GM12878 (cell line): ENCODE measurements around the gene INO80B. TPM values are rescaled to one million over a fixed set of nuclear protein-coding genes. Genes with fewer than 3 reads are reported as not detected.
"Not testable (repeated sequence)": the region's sequence is repeated elsewhere in the genome, so short reads cannot be mapped to it uniquely, and the experiment has no call there.

Experiments used
- ATAC-seq: fragments of 200-7000 bp; cut with Tn5 transposase; 3 replicates; pipeline ENCODE4 v1.9.1; 2020; ENCODE audit warnings: mild to moderate bottlenecking, moderate library complexity
- BruUV-seq: library from RNA; stranded (reverse); fragments of 400-500 nt; replicated peaks from 2 replicates; lab custom pipeline; 2021; lab: Mats Ljungman, UMichigan
- CTCF ChIA-PET: fragments of 300-600 bp; sonication (Branson Sonifier 250); formaldehyde crosslinking; extraction: SDS; loops from one replicate; lab custom pipeline; 2021; ENCODE audit warnings: inconsistent platforms; lab: Yijun Ruan, JAX
- POLR2A ChIA-PET: fragments of 350-600 bp; formaldehyde crosslinking; extraction: SDS; loops from one replicate; lab custom pipeline; 2021; ENCODE audit warnings: inconsistent platforms; lab: Charles Lee
- RAD21 ChIA-PET: fragments of 300-600 bp; sonication (Branson Sonifier 250); formaldehyde crosslinking; loops from one replicate; lab custom pipeline; 2023; ENCODE audit warnings: antibody characterized with exemption; ENCODE audit not compliant: unreplicated experiment; lab: Charles Lee
- SMC1A ChIA-PET: fragments of 300-600 bp; sonication (Branson Sonifier 250); formaldehyde crosslinking; loops from one replicate; lab custom pipeline; 2023; ENCODE audit not compliant: unreplicated experiment, uncharacterized antibody; lab: Charles Lee
- DNase-seq: peaks from one replicate; pipeline ENCODE4 v3.0.0-alpha.2; 2011; ENCODE audit warnings: low read depth, low spot score
- FAIRE-seq: peaks from 3 replicates; lab custom pipeline; 2011; peaks lifted over from hg19 to GRCh38; lab: Jason Lieb, UNC
- H2AFZ ChIP-seq: 2 replicates; pipeline ENCODE4 v1.6.0; 2011; ENCODE audit warnings: low read depth, low read length, control low read depth; ENCODE audit not compliant: control insufficient read depth
- H3K27ac ChIP-seq: 2 replicates; pipeline ENCODE4 v1.5.1; 2011; ENCODE audit warnings: control low read depth; ENCODE audit not compliant: control insufficient read depth, insufficient read depth
- H3K27me3 ChIP-seq, 2 experiments: replicated peaks in 1 of 2; 2 replicates each; pipeline versions ENCODE4 v1.6.0 to v1.6.1; 2011; ENCODE audit warnings: low read length in 1 of 2; ENCODE audit not compliant: control insufficient read depth in 2 of 2, insufficient read depth in 2 of 2
- H3K36me3 ChIP-seq, 2 experiments: 2 replicates each; pipeline ENCODE4 v1.5.1; 2011; ENCODE audit warnings: low read length in 1 of 2; ENCODE audit not compliant: control insufficient read depth in 2 of 2, insufficient read depth in 2 of 2
- H3K4me1 ChIP-seq: 2 replicates; pipeline ENCODE4 v1.6.1; 2011; ENCODE audit warnings: mild to moderate bottlenecking, low read length, moderate library complexity, mixed read lengths; ENCODE audit not compliant: control insufficient read depth, insufficient read depth
- H3K4me2 ChIP-seq: 2 replicates; pipeline ENCODE4 v1.6.0; 2011; ENCODE audit warnings: control low read depth; ENCODE audit not compliant: control insufficient read depth, insufficient read depth
- H3K4me3 ChIP-seq: fragments of 200-600 bp; sonication (generic); 2 replicates; pipeline ENCODE4 v1.5.1; 2016
- H3K79me2 ChIP-seq: 2 replicates; pipeline ENCODE4 v1.6.0; 2011; ENCODE audit warnings: low read length; ENCODE audit not compliant: control insufficient read depth, insufficient read depth
- H3K9ac ChIP-seq: 2 replicates; pipeline ENCODE4 v1.8.0; 2011; ENCODE audit warnings: low read length, control low read depth, mixed read lengths; ENCODE audit not compliant: control insufficient read depth, insufficient read depth
- H3K9me3 ChIP-seq: replicated peaks from 3 replicates; pipeline ENCODE4 v1.5.1; 2011; ENCODE audit warnings: mild to moderate bottlenecking, low read length; ENCODE audit not compliant: control insufficient read depth, insufficient read depth
- H4K20me1 ChIP-seq: 2 replicates; pipeline ENCODE4 v1.6.0; 2011; ENCODE audit not compliant: control insufficient read depth, insufficient read depth
- CEBPB ChIP-seq, 2 experiments: fragments of 150-350 bp in 1 of 2; IDR thresholded peaks; 2 replicates each; pipeline ENCODE4 v1.6.1; 2012 to 2014; ENCODE audit warnings: low read depth in 2 of 2, low read length in 2 of 2, borderline replicate concordance in 1 of 2, inconsistent platforms in 1 of 2
- ESRRA ChIP-seq: IDR thresholded peaks from 2 replicates; pipeline ENCODE4 v1.6.1; 2012; ENCODE audit warnings: mild to moderate bottlenecking, low read length, improper control_type of control experiment
- IKZF1 ChIP-seq: fragments of 450-650 bp; conservative IDR thresholded peaks from 2 replicates; pipeline ENCODE4 v1.6.1; 2017; ENCODE audit warnings: antibody characterized with exemption, mild to moderate bottlenecking
- JUND ChIP-seq: IDR thresholded peaks from 2 replicates; pipeline ENCODE4 v1.6.1; 2012; ENCODE audit warnings: low read depth, mild to moderate bottlenecking, low read length, improper control_type of control experiment, moderate library complexity
- MEF2A ChIP-seq: IDR thresholded peaks from 2 replicates; pipeline ENCODE4 v1.6.1; 2011; ENCODE audit warnings: low read depth, mild to moderate bottlenecking, low read length, moderate library complexity; ENCODE audit not compliant: insufficient read depth
- MTA3 ChIP-seq: IDR thresholded peaks from 2 replicates; pipeline ENCODE4 v1.6.1; 2012; ENCODE audit warnings: low read length, inconsistent platforms, borderline replicate concordance
- SMAD1 ChIP-seq: fragments of 450-650 bp; IDR thresholded peaks from 2 replicates; pipeline ENCODE4 v1.6.1; 2018; ENCODE audit warnings: mild to moderate bottlenecking, low read depth; ENCODE audit not compliant: partially characterized antibody
- TARDBP ChIP-seq: IDR thresholded peaks from 2 replicates; pipeline ENCODE4 v1.6.1; 2016; ENCODE audit warnings: borderline replicate concordance
- TCF12 ChIP-seq: IDR thresholded peaks from 2 replicates; pipeline ENCODE4 v1.6.1; 2011; ENCODE audit warnings: low read depth, mild to moderate bottlenecking, low read length
- ZNF274 ChIP-seq: IDR thresholded peaks from one replicate; pipeline ENCODE4 v1.8.0; 2011; ENCODE audit not compliant: insufficient read length, insufficient read depth
- WGBS: methylation state at CpG from one replicate; pipeline ENCODE4 v1.1.6; 2016; ENCODE audit warnings: low lambda C conversion rate; ENCODE audit not compliant: insufficient replicate concordance, insufficient coverage; ENCODE audit errors: missing lambda C conversion rate; 5-methylcytosine and 5-hydroxymethylcytosine counted together
- in situ Hi-C: fragments of 300-500 bp; cut with MboI; formaldehyde crosslinking; loops from 9 replicates; pipeline ENCODE4 v1.14.3; 2018; ENCODE audit warnings: mixed read lengths
- intact Hi-C: fragments of 100-400 bp; cut with micrococcal nuclease; formaldehyde crosslinking; loops from one replicate; pipeline ENCODE4 v1.14.2; 2022; ENCODE audit not compliant: unreplicated experiment
- polyA plus RNA-seq, 11 experiments: library from polyadenylated mRNA; depleted of rRNA in 4 of 11; unstranded in 6 of 11; stranded (reverse) in 5 of 11; fragments of >200 nt; fragmentation: Nextera tagmentation in 4 of 11; fragmentation: Illumina TruSeq in 1 of 11; extraction: Ambion mirVana in 4 of 11; extraction: Trizol in 1 of 11; gene quantifications; 1 replicate in 1 of 11; 2 replicates in 10 of 11; pipeline versions ENCODE4 v1.2.1 to v1.2.3, GENCODE V29; 2011 to 2016; ENCODE audit warnings: inconsistent platforms in 2 of 11, missing spikeins in 2 of 11, low read depth in 1 of 11
- total RNA-seq, 4 experiments: library from RNA; depleted of rRNA in 3 of 4; stranded (reverse); fragments of >200 nt in 3 of 4; fragmentation: Illumina TruSeq in 1 of 4; extraction: Trizol in 1 of 4; gene quantifications; 2 replicates each; pipeline versions ENCODE4 v1.2.1 to v1.2.3, GENCODE V29; 2013 to 2021

INO80B gene
- total and polyA plus RNA-seq, 10 of the 15 experiments (the other 5 are each of a cell fraction or from before 2014, with no cell fraction given): 1.3 to 26.7 (median 11.1) TPM

- Histone ChIP-seq H3K36me3 (peaks cover 2 to 4% of the 10 kb centered on the region in 2 experiments; a peak in 3 of 4 replicates), H2AFZ (no peak overlapping the region), H3K9ac (peak overlapping the region; percentile 88), H3K79me2 (peaks cover 24% of the 10 kb centered on the region), H4K20me1 (no peaks in the 10 kb centered on the region), H3K4me1 (peaks cover 6% of the 10 kb centered on the region), H3K9me3 (no peaks in the 10 kb centered on the region), H3K27ac (peak overlapping the region; percentile 73), H3K27me3 (no peaks in the 10 kb centered on the region), H3K4me2 (peak overlapping the region; percentile 100), H3K4me3 (peak overlapping the region; percentile 91)
- SMC1A ChIA-PET: interaction anchor here (0.6 kb wide), 1 partner anchor 57 kb away, joined by 3 read pairs; no protein-coding TSS in a partner anchor
- TF ChIP-seq ZNF274: no peak
- no peak for TF ChIP-seq TCF12
- no peak for TF ChIP-seq SMAD1
- TF ChIP-seq JUND: no peak
- TF ChIP-seq TARDBP: no peak
- no peak for TF ChIP-seq IKZF1
- TF ChIP-seq MTA3: no peak
- no peak for TF ChIP-seq ESRRA
- TF ChIP-seq CEBPB (IDR thresholded peaks at IDR 0.05; ENCODE audit: borderline replicate concordance in 1 of 2, low read depth in 2 of 2, low read length in 2 of 2): no peak
- TF ChIP-seq MEF2A: no peak
- DNase-seq (no peak), FAIRE-seq (no peak), ATAC-seq (peak; percentile 19)
- no TSS peak for BruUV-seq
- in situ Hi-C loops (no loop called here), intact Hi-C loops (no loop called here)
- POLR2A ChIA-PET: interaction anchor here (0.6 to 1.6 kb wide), 4 partner anchors 10 to 66 kb away, joined by 3 to 5 read pairs (median 4); partner anchors contain the start of gene INO80B
- CTCF ChIA-PET: interaction anchor here (1.4 kb wide), 1 partner anchor 39 kb away, joined by 5 read pairs; no protein-coding TSS in a partner anchor
- RAD21 ChIA-PET: no interaction called here
- under 1% methylated on average over 13 of the region's 13 CpGs for WGBS
These were observed 9.5 kb downstream of the INO80B start for GRCh38 chr2:74464406-74464805.

GRCh38 chr2:74470742-74471141, 15.9 kb downstream of the INO80B start:
- ChIA-PET CTCF (interaction anchor here (1.0 to 2.7 kb wide), 2 partner anchors 11 to 19 kb away, joined by 3 to 20 read pairs; partner anchors contain the start of genes CCDC142 and TTC31), POLR2A (interaction anchor here (0.6 to 2.7 kb wide), 5 partner anchors 11 to 149 kb away, joined by 3 to 14 read pairs (median 3); partner anchors contain the start of gene WBP1)
- DNase-seq, H3K4me3 ChIP-seq, H2AFZ ChIP-seq, FAIRE-seq, BruUV-seq, H3K4me1 ChIP-seq, ATAC-seq, in situ Hi-C loops, H3K9me3 ChIP-seq, RAD21 ChIA-PET, H3K4me2 ChIP-seq, H4K20me1 ChIP-seq, H3K36me3 ChIP-seq, H3K9ac ChIP-seq, SMC1A ChIA-PET, intact Hi-C loops, H3K27me3 ChIP-seq, H3K27ac ChIP-seq: not testable (repeated sequence)
- peaks cover 14% of the 10 kb centered on the region for H3K79me2 ChIP-seq
- WGBS: 93% methylated on average over 12 of the region's 12 CpGs
